ENCODE measurements around the gene NUTM2G.
"Not testable (repeated sequence)": the region's sequence is repeated elsewhere in the genome, so short reads cannot be mapped to it uniquely, and the experiment has no call there.

Gene NUTM2G

DNA sequence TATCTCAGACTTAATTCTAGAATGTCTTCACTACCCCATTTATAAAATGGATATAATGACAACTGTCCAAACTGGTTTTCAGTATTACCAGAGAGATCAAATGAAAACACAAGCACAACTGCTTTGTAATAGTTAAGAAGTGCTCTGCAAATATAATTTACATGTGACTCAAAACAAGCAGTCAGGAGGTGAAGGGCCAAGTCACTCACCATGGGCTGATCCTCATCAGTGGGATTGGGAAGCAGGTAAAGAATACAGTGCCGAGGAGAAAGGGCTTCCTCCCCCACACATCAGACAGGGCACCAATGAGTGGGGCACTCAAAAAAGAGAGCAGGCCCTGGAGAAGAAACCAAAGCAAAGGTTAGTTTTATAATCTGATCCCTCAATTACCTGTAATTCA is 20.7 kb downstream of the NUTM2G start:
- DNase-seq (ENCODE audit: low read depth): not testable (repeated sequence)

DNA sequence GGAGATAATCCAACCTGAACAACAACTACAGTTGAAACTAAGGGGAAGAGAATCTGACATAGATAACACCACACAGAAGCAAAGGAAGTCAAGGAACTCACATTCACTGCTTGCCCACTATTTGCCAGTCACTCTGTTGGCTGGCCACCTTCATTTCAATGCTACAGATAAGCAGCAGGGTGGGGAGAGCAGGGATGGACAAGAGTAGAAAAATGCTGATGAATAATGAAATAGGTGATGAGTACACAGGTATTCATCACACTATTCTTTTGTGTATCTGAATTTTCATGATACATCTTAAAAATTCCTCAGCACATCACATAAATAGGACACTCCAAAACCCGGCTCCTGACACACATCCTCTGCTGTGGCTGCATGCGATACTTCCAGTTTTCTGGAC is 21.9 kb downstream of the NUTM2G start:
- not testable (repeated sequence) for DNase-seq (ENCODE audit: low read depth)

DNA sequence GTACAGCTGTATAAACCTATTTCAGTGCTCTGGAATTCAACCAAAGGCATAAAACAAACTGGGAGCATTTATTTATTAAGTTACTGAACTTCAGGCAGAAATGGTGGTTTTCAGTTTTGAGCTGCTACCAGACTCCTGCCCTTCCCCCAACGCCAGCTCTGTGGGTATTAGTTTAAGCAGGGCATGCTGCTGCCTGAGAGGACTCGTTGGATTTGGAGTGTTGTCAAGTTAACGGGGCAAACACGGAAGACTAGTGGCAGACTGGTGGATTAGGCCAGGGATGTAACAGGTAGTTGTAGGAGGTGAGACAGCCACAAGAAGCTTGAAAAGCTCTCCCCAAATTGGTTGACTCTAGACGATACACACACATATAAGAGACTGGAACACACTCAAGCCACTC is 38.9 kb downstream of the NUTM2G start:
- DNase-seq (ENCODE audit: low read depth): not testable (repeated sequence)

DNA sequence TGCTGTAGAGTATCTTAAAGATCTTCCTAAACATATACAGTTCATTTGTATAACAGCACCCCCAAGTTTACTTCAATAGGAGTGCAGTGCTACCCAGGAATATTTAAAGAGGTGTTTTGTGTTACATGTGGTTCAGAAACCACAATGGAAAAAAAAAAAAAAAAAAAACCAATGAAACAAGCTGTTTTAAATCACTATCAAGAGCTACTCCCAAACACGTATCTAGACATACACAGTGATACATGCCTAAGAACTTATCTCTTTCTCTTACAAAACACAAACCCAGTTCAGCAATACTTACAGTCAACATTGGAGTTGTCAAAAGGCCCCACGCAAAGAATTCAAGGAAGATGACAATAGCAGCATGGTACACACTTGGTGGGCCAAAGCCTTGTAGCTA is 43.9 kb downstream of the NUTM2G start:
- DNase-seq (ENCODE audit: low read depth): not testable (repeated sequence)

DNA sequence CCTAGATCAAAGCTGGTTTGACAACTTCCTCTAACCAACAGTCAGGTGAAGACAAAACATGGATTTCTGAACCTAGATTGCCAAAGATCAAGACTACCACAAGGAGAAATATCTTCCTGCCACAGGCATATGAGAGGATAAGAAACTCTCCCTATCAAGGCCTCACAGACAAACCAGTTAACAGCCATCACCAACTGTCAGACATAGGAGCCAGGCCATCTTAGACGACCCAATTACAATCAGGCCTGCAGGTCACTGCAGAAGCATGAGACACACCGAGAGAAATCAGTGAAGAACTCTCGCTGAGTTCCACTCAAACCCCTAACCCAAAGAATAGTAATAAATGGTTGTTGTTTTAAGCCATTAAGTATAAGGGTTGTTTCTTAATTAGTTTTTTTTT is 45.4 kb downstream of the NUTM2G start:
- not testable (repeated sequence) for DNase-seq (ENCODE audit: low read depth)

DNA sequence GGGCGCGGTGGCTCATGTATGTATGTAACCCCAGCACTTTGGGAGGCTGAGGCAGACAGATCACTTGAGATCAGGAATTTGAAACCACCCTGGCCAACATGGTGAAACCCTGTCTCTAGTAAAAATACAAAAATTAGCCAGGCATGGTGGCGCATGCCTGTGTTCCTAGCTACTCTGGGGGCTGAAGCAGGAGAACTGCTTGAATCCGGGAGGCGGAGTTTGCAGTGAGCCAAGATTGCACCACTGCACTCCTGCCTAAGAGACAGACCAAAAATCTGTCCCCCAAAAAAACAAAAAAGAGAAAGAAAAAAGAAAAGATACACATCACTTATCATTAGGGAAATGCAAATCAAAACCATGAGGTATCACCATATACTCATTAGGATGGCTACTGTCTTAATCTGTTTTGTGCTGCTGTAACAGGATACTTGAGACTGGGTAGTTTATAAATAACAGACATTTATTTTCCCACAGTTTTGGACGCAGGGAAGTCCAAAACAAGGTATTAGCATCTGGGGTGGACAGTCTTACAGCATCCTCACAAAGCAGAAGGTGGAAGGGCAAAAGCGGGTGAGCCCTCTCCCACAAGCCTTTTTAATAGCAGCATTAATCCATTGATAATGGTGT is 55.0 kb downstream of the NUTM2G start:
- DNase-seq (ENCODE audit: low read depth): not testable (repeated sequence)

DNA sequence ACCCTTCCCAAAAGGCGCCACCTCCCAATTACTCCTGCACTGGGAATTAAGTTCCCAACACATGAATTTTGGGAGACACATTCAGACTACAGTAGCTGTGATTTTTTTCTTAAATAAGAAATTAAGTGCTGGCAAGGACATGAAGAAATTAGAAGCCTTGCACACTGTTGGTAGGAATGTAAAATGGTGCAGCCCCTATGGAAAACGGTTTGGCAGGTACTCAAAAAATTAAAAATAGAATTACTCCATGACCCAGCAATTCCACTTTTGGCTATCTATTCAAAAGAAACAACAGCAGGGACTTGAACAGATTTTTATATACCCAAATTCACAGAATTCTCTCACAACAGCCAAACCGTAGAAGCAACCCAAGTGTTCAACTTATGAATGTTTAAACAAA is 55.5 kb downstream of the NUTM2G start:
- DNase-seq (ENCODE audit: low read depth): not testable (repeated sequence)

DNA sequence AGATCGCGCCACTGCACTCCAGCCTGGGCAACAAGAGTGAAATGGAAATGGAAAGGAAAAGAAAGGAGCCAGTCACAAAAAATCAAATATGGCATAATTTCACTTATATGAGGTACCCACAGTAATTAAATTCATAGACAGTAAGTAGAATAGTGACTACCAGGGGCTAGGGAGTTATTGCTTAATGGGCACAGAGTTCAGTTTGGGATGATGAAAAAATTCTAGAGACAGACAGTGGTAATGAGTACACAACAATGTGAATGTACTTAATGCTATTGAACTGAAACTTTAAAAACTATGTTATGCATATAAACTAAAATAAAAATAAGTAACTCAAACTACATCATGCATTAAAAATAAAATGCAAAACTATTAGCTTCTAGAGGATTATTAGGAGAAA is 56.2 kb downstream of the NUTM2G start:
- not testable (repeated sequence) for DNase-seq (ENCODE audit: low read depth)

All from activated gamma-delta T cell treated with anti-CD3 and anti-CD28 coated beads, Interleukin-2, amount 50 U/mL, for 16 hours (primary cell).